Osteoblast (primary cell): ENCODE measurements around the gene GADL1. TPM values are rescaled to one million over a fixed set of nuclear protein-coding genes. Genes with fewer than 3 reads are reported as not detected.

Experiments used
- DNase-seq: peaks from one replicate; pipeline ENCODE4 v3.0.0; 2011; ENCODE audit warnings: low spot score, mixed read lengths; ENCODE audit not compliant: insufficient read length; ENCODE audit errors: missing footprints
- H2AFZ ChIP-seq: 2 replicates; pipeline ENCODE4 v1.6.0; 2011; ENCODE audit warnings: mild to moderate bottlenecking, low read length
- H3K27ac ChIP-seq: 2 replicates; pipeline ENCODE4 v1.5.1; 2011; ENCODE audit warnings: mild to moderate bottlenecking, low read depth, low read length, moderate library complexity
- H3K27me3 ChIP-seq: 2 replicates; pipeline ENCODE4 v1.6.0; 2012; ENCODE audit warnings: mild to moderate bottlenecking, control low read depth, inconsistent platforms, low read length, moderate library complexity; ENCODE audit not compliant: insufficient read depth
- H3K36me3 ChIP-seq: 2 replicates; pipeline ENCODE4 v1.5.1; 2011; ENCODE audit warnings: mild to moderate bottlenecking, low read length, control low read depth, moderate library complexity; ENCODE audit not compliant: insufficient read depth
- H3K4me1 ChIP-seq: 2 replicates; pipeline ENCODE4 v1.5.1; 2011; ENCODE audit warnings: mild to moderate bottlenecking, low read length, control low read depth, moderate library complexity; ENCODE audit not compliant: insufficient read depth
- H3K4me2 ChIP-seq: 2 replicates; pipeline ENCODE4 v1.6.0; 2011; ENCODE audit warnings: mild to moderate bottlenecking, low read length; ENCODE audit not compliant: insufficient read depth
- H3K4me3 ChIP-seq: fragments of 200-600 bp; sonication (generic); 3 replicates; pipeline ENCODE4 v1.5.1; 2012; ENCODE audit warnings: mild to moderate bottlenecking, low read length, inconsistent platforms; ENCODE audit not compliant: insufficient read depth
- H3K79me2 ChIP-seq: 2 replicates; pipeline ENCODE4 v1.6.0; 2012; ENCODE audit warnings: mild to moderate bottlenecking, low read length, control low read depth, inconsistent platforms; ENCODE audit not compliant: insufficient read depth
- H3K9me3 ChIP-seq: 2 replicates; pipeline ENCODE4 v1.5.1; 2011; ENCODE audit warnings: low read depth, low read length, control low read depth
- H4K20me1 ChIP-seq: 2 replicates; pipeline ENCODE4 v1.6.0; 2012; ENCODE audit warnings: mild to moderate bottlenecking, low read length, control low read depth; ENCODE audit not compliant: insufficient read depth
- CTCF ChIP-seq: IDR thresholded peaks from 2 replicates; pipeline ENCODE4 v1.5.1; 2011; ENCODE audit warnings: mild to moderate bottlenecking, low read depth, low read length, moderate library complexity; ENCODE audit errors: extremely low read depth
- total RNA-seq: library from RNA; depleted of rRNA; stranded (reverse); fragments of >200 nt; gene quantifications from 2 replicates; pipeline ENCODE4 v1.2.3, GENCODE V29; 2012

GADL1 gene
- total RNA-seq, 1 donor, result not detected

DNA sequence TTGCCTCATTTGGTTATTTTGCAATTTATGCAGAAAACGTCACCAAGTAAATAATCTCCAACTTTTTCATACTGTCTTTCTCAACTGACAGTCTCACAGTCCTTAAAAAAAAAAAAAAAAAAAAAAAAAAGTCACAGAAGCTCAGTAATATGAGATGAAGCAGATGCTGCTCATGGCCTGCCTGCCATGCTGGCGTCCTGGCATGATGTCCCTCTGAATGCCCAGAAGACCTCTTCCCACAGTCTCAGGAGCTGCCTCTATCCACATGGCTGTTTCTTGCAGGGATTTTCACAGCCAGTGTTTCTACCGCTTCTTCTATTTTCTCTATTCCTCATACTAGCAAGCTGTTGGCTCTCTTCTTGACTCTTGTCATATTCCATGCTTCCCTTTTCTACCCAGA, 200.3 kb downstream of the GADL1 start:
- Histone ChIP-seq H3K4me2 (no peak overlapping the region), H3K36me3 (peaks cover 63% of the 10 kb centered on the region), H3K4me3 (no peak overlapping the region), H3K9me3 (no peaks in the 10 kb centered on the region), H3K27me3 (no peaks in the 10 kb centered on the region), H3K4me1 (peaks cover 14% of the 10 kb centered on the region), H2AFZ (no peak overlapping the region), H3K27ac (no peak overlapping the region), H3K79me2 (no peaks in the 10 kb centered on the region), H4K20me1 (no peaks in the 10 kb centered on the region)
- TF ChIP-seq CTCF, result no peak
- DNase-seq, result no peak

DNA sequence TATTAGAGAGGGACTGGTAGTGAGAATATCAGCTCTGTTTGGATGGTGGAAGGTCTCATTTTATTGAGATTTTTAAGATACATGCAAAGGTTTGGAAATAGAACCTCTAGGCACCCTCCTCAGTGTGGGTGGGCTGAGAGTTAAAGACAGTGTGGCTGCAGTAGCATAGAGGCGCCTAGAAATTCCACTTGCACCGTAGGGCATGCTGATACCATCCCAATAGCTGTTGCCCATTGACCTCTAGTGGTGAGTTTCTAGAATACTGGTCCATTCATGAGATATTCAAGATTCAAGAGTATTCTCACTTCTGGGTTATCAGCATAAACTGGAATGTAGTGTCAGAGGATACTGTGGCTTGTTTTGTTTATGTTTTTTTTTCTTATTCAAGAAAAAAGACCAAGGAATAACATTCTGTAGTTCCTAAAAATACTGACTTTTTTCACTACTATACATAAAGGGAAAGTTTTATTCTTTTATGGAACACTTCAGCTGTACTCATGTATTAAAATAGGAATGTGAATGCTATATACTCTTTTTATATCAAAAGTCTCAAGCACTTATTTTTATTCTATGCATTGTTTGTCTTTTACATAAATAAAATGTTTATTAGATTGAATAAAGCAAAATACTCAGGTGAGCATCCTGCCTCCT, 200.9 kb downstream of the GADL1 start:
- Histone ChIP-seq H3K27me3 (no peaks in the 10 kb centered on the region), H3K9me3 (no peaks in the 10 kb centered on the region), H3K4me2 (no peak overlapping the region), H3K36me3 (peaks cover 67% of the 10 kb centered on the region), H3K4me3 (no peak overlapping the region), H4K20me1 (no peaks in the 10 kb centered on the region), H3K27ac (no peak overlapping the region), H3K4me1 (peaks cover 19% of the 10 kb centered on the region), H3K79me2 (no peaks in the 10 kb centered on the region), H2AFZ (no peak overlapping the region)
- TF ChIP-seq CTCF, result peak; percentile 85
- DNase-seq, result peak; percentile 70

DNA sequence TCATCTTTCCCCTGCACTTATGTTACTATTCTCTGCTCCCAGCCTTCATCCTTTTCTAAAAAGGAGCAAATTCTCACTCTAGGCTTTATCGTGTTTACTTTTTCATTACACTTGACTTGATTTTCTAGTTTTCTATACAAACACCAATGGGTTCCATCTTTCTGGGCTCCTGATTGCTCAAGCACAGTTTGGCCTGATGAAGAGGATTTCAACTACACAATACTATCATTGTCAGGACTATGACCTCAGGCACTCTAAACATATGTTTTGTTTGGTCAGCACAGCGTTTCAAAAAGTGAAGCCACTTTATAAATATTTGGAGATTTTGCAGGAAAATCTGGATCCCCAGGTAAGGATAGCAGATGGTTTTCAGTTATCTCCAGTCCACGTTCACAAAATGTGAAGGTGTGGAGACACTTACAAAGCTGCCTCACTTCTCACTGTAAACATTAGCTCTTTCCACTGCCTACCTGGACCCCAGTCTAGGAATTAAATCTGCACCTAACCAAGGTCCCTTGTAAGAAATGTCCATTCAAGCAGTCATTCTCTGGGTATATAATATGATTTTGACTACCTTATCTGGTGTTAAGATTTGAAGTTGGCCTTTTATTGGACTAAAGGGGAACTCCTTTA, 201.8 kb downstream of the GADL1 start:
- Histone ChIP-seq H3K79me2 (no peaks in the 10 kb centered on the region), H3K27me3 (no peaks in the 10 kb centered on the region), H4K20me1 (no peaks in the 10 kb centered on the region), H3K4me1 (peaks cover 29% of the 10 kb centered on the region), H3K9me3 (no peaks in the 10 kb centered on the region), H2AFZ (no peak overlapping the region), H3K4me2 (no peak overlapping the region), H3K27ac (no peak overlapping the region), H3K36me3 (peaks cover 74% of the 10 kb centered on the region), H3K4me3 (no peak overlapping the region)
- DNase-seq, result no peak
- TF ChIP-seq CTCF, result no peak

DNA sequence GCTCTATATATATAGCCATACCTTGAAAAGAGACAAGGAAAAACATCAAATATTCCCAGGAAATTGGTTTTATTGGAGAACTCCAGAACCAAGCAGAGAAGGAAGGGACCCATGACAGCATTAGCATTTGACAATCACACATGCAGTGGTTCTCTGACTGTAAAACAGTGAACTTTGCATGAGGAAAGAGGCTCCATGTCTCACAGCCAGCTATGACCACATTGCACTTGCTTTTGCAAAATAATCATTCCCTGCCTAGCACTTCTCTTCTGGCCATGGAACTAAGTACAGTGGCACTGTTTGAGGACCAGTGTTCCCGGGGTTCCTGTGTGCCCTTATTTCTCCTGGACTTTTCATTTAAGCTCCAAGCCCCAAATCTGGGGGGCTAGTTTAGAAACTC, 202.5 kb downstream of the GADL1 start:
- no peaks in the 10 kb centered on the region for H4K20me1 ChIP-seq
- no peak for DNase-seq
- no peak for TF ChIP-seq CTCF
- peaks cover 2% of the 10 kb centered on the region for H3K79me2 ChIP-seq
- peaks cover 77% of the 10 kb centered on the region for H3K36me3 ChIP-seq
- no peak overlapping the region for H2AFZ ChIP-seq
- H3K27ac ChIP-seq, result no peak overlapping the region
- H3K9me3 ChIP-seq, result no peaks in the 10 kb centered on the region
- no peak overlapping the region for H3K4me2 ChIP-seq
- H3K4me3 ChIP-seq, result no peak overlapping the region
- no peaks in the 10 kb centered on the region for H3K27me3 ChIP-seq
- peaks cover 30% of the 10 kb centered on the region for H3K4me1 ChIP-seq
